Measurements from ENCODE around the gene GNA12.
"Not testable (repeated sequence)": the region's sequence is repeated elsewhere in the genome, so short reads cannot be mapped to it uniquely, and the experiment has no call there.

GNA12 gene

DNA sequence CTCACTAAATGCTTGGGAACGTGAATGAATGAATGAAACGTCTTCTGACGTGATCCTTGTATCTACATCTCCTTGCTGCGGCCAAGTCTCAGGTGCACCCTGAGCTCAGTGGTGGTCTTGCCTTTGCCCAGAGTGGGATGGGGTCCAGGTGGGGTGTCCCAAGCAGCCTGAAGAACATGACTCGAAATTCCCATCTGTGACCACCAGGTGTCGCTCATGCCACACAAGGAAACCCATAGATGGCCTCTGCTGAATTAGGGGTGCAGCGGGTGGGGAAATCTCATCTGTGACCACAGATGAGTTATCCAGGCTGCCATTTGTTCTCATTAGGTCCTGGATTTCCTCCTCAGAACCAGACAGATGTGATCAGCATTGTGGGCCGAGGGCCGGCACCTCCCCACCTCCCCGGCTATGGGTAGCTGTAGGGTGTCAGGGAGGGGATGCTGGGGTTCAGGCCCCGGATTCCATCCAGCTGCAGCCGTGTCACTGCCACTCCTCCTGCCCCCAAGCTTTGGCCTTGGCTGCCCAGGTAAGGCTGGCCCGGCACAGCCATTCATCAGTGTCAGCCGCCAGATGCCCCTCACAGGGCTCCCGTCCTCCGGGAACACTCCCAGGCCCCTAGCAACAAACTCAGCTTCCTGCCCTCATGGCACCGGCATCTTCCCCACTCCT is 21.0 kb upstream of the GNA12 start:
- DNase-seq (ENCODE audit: low read depth in 3 of 3): peak; percentile 51 to 61 (median 58)

GRCh38 chr7:2864204-2864985 is 20.3 kb upstream of the GNA12 start:
- DNase-seq (ENCODE audit: low read depth in 3 of 3): no peak

GRCh38 chr7:2863461-2864066 is 19.5 kb upstream of the GNA12 start:
- DNase-seq (ENCODE audit: low read depth in 3 of 3): peak; percentile 32 to 42 (median 38)

DNA sequence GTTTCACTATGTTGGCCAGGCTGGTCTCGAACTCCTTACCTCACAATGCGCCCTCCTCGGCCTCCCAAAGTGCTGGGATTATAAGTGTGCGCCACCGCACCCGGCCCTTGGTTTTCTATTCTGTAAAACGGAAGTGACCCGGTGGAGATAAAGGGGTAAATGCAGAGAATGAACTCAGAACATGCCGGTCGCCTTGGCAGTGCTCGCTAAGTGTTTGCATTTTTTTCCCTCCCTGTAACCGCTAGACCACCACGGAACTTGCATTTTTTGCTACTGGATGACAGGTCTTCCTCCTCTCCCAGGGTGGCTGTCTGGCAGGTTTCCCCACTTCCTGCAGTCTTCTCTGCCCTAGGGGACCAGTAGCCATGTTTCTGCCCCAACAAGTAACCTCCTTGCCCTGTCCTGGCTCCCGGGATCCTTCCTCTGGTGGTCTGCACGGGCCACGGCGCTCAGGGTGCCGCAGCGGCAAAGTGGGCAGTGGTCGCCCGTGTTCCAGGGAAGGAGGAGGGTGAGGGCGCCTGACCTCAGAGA is 18.8 kb upstream of the GNA12 start:
- no peak for DNase-seq (ENCODE audit: low read depth in 3 of 3)

DNA sequence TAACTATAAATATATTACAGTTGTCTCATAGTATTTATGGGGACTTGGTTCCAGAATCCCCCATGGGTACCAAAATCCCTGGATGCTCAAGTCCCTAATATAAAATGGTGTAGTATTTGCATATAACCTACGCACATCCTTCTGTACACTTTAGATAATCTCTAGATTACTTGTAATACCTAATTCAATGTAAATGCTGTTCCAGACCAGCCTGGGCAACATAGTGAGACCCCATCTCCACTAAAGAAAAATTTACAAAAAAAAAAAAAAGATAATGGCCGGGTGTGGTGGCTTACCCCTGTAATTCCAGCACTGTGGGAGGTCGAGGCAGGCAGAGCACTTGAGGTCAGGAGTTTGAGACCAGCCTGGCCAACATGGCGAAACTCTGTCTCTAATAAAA is 17.4 kb upstream of the GNA12 start:
- DNase-seq (ENCODE audit: low read depth in 3 of 3): no peak

DNA sequence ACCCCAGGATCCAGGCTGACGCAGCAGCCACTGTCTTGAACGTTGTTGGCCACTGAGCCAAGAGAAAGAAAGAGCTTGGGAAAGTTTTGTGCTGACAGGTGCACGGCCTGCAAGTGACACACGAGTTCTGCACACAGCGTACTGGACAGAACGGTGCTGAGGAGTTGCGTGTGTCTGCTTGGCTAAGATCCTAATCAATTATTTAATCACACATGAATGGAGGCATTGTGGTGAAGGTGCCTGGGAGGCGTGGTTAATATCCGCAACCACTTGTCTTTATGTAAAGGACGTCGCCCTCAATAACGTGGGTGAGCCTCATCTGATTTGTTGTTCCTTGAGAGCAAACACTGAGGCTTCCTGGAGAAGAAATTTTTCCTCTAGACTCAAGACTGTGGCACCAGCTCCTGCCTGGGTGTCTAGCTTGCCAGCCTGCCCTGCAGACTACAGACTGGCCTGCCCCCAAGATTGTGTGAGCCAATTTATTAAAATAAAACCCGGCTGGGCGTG is 16.6 kb upstream of the GNA12 start:
- no peak for DNase-seq (ENCODE audit: low read depth in 3 of 3)

GRCh38 chr7:2859952-2860351 is 15.8 kb upstream of the GNA12 start:
- no peak for DNase-seq (ENCODE audit: low read depth in 3 of 3)

GRCh38 chr7:2858621-2859020 is 14.5 kb upstream of the GNA12 start:
- no peak for DNase-seq (ENCODE audit: low read depth in 3 of 3)

DNA sequence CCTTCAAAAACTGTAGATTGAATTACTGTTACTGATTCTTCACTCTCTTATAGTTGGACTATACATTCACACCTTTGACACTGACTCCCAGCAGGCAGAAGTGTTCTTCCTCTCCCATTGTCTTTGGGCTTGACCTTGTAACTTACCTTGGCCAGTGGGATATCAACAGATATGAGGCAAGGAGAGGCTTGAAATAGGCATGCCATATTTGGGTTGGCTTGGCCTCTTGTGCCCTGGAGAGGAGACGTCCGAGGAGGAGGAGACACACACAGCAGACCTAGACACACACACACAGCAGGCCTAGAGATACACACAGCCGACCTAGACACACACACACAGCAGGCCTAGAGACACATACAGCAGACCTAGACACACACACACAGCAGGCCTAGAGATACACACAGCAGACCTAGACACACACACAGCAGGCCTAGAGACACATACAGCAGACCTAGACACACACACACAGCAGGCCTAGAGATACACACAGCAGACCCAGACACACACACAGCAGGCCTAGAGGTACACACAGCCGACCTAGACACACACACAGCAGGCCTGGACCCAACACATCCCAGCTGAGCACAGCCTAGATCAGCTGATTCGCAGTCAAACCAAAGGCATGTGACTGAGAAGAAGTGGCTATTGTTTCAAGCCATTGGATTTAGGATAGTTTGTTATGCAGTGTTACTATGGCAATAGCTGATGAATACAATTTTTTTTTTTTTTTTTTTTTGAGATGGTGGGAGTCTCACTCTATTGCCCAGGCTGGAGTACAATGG is 12.5 kb upstream of the GNA12 start:
- DNase-seq (ENCODE audit: low read depth in 3 of 3): no peak

- DNase-seq (ENCODE audit: low read depth in 3 of 3): no peak
These were observed 11.3 kb upstream of the GNA12 start for GRCh38 chr7:2855386-2855785.

- not testable (repeated sequence) for DNase-seq (ENCODE audit: low read depth in 3 of 3)
These were observed 9.4 kb upstream of the GNA12 start for GRCh38 chr7:2853552-2853951.

DNA sequence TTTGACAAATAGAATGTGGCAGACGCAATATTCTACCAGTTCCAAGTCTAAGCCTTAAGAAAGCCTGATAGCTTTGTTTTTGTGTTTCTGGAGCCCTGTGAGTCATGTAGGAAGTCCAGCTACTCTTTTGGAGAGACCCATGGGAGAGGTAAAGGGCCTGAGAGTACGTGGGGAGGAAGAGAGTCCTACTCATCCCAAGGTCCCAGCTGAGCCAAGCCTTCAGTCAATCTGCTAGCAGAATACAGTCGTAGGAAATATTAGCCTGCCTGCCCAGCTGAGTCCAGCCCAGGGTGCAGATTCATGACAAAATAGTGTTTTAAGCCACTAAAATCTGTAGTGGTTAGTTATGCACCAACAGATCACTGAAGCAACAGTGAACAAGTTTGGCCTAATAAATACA is 9.0 kb upstream of the GNA12 start:
- DNase-seq (ENCODE audit: low read depth in 3 of 3): no peak

DNA sequence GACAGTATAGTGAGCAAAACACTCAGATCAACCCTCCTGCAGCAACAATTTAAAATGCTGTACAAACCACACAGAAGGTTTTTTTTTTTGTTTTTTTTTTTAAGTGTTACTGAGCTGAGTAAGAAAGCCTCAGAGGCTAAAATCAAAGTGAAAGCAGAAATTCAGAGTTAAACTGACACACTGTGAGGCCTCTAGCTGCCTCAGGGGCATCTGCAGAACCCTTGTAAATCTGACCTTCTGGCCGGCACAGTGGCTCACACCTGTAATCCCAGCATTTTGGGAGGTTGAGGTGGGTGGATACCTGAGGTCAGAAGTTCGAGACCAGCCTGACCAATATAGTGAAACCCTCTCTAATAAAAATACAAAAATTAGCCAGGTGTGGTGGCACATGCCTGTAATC is 7.4 kb upstream of the GNA12 start:
- no peak for DNase-seq (ENCODE audit: low read depth in 3 of 3)

DNA sequence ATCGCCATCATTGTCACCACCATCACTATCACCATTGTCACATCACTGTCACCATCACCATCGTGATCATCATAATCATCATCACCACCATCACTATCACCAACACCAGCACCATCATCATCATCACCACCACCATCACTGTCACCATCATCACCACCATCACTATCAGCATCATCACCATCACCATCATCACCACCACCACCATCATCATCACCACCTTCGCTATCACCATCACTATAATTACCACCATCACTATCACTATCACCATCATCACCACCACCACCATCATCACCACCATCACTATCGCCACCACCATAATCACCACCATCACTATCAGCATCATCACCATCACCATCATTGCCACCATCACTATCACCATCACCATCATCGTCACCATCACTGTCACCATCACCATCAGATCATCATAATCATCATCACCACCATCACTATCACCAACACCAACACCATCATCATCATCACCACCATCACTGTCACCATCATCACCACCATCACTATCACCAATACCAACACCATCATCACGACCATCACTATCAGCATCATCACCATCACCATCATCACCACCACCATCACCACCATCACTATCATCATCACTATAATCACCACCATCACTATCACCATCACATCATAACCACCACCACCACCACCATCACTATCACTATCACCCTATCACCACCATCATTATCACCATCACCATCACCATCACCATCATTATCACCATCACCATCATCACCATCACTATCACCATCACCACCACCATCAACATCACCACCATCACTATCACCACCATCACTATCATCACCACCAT is 6.0 kb upstream of the GNA12 start:
- DNase-seq (ENCODE audit: low read depth in 3 of 3): no peak

- DNase-seq (ENCODE audit: low read depth in 3 of 3): no peak
These were observed 1.0 kb upstream of the GNA12 start for GRCh38 chr7:2845034-2845592.

DNA sequence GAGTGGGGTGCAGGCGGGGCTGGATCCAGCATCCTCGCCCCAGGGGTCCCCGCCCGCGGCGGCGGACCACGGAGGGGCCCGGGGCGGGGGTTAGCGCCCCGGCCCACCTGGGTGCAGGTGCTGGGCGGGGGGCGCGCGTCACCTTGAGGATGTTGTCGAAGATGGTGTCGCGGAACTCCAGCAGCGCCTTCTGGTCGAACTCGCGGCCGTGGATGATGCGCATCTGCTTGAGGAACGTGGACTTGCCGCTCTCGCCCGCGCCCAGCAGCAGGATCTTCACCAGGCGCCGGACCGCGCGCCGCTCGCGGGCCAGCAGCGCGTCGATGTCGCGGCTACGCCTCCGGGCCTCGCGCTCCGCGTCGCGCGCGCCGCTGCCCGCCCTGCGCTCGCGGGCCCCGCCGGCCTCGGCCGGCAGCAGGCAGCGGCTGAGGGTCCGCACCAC is 376 bp downstream of the GNA12 start:
- DNase-seq (ENCODE audit: low read depth in 3 of 3): no peak

- no peak for DNase-seq (ENCODE audit: low read depth in 3 of 3)
These were observed 870 bp downstream of the GNA12 start for GRCh38 chr7:2843191-2843685.

GRCh38 chr7:2841907-2842306 is 2.2 kb downstream of the GNA12 start:
- DNase-seq (ENCODE audit: low read depth in 3 of 3): no peak

- DNase-seq (ENCODE audit: low read depth in 3 of 3): no peak
These were observed 3.6 kb downstream of the GNA12 start for GRCh38 chr7:2840458-2840857.

- DNase-seq (ENCODE audit: low read depth in 3 of 3): no peak
These were observed 5.1 kb downstream of the GNA12 start for GRCh38 chr7:2838873-2839578.

Data from stimulated activated CD4-positive, alpha-beta T cell treated with anti-CD3 and anti-CD28 coated beads, TNF-alpha, amount 100 ng/mL, for 4 hours (primary cell).